NCI-H526 treated with DMSO at 0.1 percent for 48 hours (cell line): ENCODE data around the gene MTREX.

Experiments used
- DNase-seq: peaks from one replicate; lab custom pipeline; 2025; lab: John Stamatoyannopoulos, UW

Gene MTREX

GRCh38 chr5:55472642-55473041, 164.9 kb downstream of the MTREX start:
- DNase-seq = no peak
